DOHH2 (cell line): Measurements from ENCODE around the gene DDX60.
"Not testable (repeated sequence)": the region's sequence is repeated elsewhere in the genome, so short reads cannot be mapped to it uniquely, and the experiment has no call there.

ENCODE experiments used
- H3F3A ChIP-seq: fragments of 200-600 bp; sonication (generic), shearing (Covaris generic); 2 replicates; pipeline ENCODE4 v1.6.0; 2016; ENCODE audit warnings: antibody characterized with exemption, mild to moderate bottlenecking; ENCODE audit not compliant: control insufficient read depth, insufficient read depth
- H3K27ac ChIP-seq: fragments of 200-600 bp; sonication (generic); 2 replicates; pipeline ENCODE4 v1.5.1; 2014; ENCODE audit warnings: low read depth, mild to moderate bottlenecking, low read length, moderate library complexity
- H3K27me3 ChIP-seq: fragments of 200-600 bp; sonication (generic); 2 replicates; pipeline ENCODE4 v1.6.1; 2014; ENCODE audit warnings: mild to moderate bottlenecking, low read length, mixed read lengths; ENCODE audit not compliant: control insufficient read depth
- H3K36me3 ChIP-seq: fragments of 200-600 bp; sonication (generic); 2 replicates; pipeline ENCODE4 v1.6.1; 2014; ENCODE audit warnings: mild to moderate bottlenecking, low read length, moderate library complexity, mixed read lengths; ENCODE audit not compliant: control insufficient read depth
- H3K4me1 ChIP-seq: fragments of 200-600 bp; sonication (generic); 2 replicates; pipeline ENCODE4 v1.6.1; 2014; ENCODE audit warnings: mild to moderate bottlenecking, low read length, mixed read lengths; ENCODE audit not compliant: control insufficient read depth
- H3K4me2 ChIP-seq: fragments of 200-600 bp; sonication (generic); 2 replicates; pipeline ENCODE4 v1.6.0; 2014; ENCODE audit warnings: mild to moderate bottlenecking, low read length, moderate library complexity
- H3K4me3 ChIP-seq: fragments of 200-600 bp; sonication (generic); 2 replicates; pipeline ENCODE4 v1.5.1; 2014; ENCODE audit warnings: mild to moderate bottlenecking, low read length, mixed read lengths
- H3K79me2 ChIP-seq: fragments of 200-600 bp; sonication (generic); 2 replicates; pipeline ENCODE4 v1.6.1; 2014; ENCODE audit warnings: mild to moderate bottlenecking, low read length, mixed read lengths; ENCODE audit not compliant: control insufficient read depth
- H3K9me2 ChIP-seq: fragments of 200-600 bp; sonication (generic); replicated peaks from 2 replicates; pipeline ENCODE4 v1.6.1; 2014; ENCODE audit warnings: mild to moderate bottlenecking, low read length, mixed read lengths; ENCODE audit not compliant: control insufficient read depth
- H3K9me3 ChIP-seq: fragments of 200-600 bp; sonication (generic); 2 replicates; pipeline ENCODE4 v1.6.1; 2014; ENCODE audit warnings: antibody characterized with exemption, low read length, mixed read lengths; ENCODE audit not compliant: control insufficient read depth, insufficient read depth
- H4K20me1 ChIP-seq: fragments of 200-600 bp; sonication (generic); 2 replicates; pipeline ENCODE4 v1.6.0; 2014; ENCODE audit warnings: low read depth, mild to moderate bottlenecking, antibody characterized with exemption, low read length, moderate library complexity; ENCODE audit not compliant: control insufficient read depth, insufficient read depth
- EZH2phosphoT487 ChIP-seq: fragments of 200-600 bp; sonication (generic); IDR thresholded peaks from 2 replicates; pipeline ENCODE4 v1.6.1; 2017; ENCODE audit warnings: borderline replicate concordance, mild to moderate bottlenecking, antibody characterized with exemption, low read length, moderate library complexity, mixed read lengths
- TF ChIP-seq, protein P1 (sequence below): fragments of 200-600 bp; sonication (generic); IDR thresholded peaks from one replicate; pipeline ENCODE4 v1.5.1; 2014; ENCODE audit warnings: antibody characterized with exemption, mild to moderate bottlenecking, low read depth, low read length; ENCODE audit not compliant: poor library complexity, severe bottlenecking

DDX60 gene

DNA sequence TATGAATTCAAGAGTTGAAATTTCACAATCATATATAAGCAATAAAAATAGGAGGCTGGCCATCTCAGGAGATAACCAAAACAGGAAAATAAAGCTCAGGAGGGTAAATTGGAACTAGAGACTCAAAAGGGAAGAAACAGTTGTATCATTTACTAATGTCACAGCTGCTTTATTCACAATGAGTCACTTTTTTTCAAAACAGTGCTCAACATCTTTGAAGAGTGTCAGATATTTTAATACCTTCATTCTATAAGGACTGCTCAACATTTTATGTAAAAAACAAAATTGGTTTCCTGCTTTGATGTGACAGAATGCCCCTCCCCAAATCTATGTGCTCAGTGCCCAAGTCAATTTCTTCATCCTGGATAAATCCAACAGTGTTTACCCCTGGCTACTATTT lies 97.7 kb downstream of the DDX60 start:
- TF ChIP-seq, protein P1, sequence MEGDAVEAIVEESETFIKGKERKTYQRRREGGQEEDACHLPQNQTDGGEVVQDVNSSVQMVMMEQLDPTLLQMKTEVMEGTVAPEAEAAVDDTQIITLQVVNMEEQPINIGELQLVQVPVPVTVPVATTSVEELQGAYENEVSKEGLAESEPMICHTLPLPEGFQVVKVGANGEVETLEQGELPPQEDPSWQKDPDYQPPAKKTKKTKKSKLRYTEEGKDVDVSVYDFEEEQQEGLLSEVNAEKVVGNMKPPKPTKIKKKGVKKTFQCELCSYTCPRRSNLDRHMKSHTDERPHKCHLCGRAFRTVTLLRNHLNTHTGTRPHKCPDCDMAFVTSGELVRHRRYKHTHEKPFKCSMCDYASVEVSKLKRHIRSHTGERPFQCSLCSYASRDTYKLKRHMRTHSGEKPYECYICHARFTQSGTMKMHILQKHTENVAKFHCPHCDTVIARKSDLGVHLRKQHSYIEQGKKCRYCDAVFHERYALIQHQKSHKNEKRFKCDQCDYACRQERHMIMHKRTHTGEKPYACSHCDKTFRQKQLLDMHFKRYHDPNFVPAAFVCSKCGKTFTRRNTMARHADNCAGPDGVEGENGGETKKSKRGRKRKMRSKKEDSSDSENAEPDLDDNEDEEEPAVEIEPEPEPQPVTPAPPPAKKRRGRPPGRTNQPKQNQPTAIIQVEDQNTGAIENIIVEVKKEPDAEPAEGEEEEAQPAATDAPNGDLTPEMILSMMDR = no peak
- TF ChIP-seq EZH2phosphoT487 = no peak
- Histone ChIP-seq H3K4me1 (no peaks in the 10 kb centered on the region), H3K9me2 (no peaks in the 10 kb centered on the region), H3K4me3 (no peak overlapping the region), H3K27me3 (no peaks in the 10 kb centered on the region), H3K4me2 (no peak overlapping the region), H3K36me3 (no peaks in the 10 kb centered on the region), H3K9me3 (no peaks in the 10 kb centered on the region), H4K20me1 (no peaks in the 10 kb centered on the region), H3K27ac (no peak overlapping the region), H3K79me2 (no peaks in the 10 kb centered on the region), H3F3A (no peaks in the 10 kb centered on the region)

DNA sequence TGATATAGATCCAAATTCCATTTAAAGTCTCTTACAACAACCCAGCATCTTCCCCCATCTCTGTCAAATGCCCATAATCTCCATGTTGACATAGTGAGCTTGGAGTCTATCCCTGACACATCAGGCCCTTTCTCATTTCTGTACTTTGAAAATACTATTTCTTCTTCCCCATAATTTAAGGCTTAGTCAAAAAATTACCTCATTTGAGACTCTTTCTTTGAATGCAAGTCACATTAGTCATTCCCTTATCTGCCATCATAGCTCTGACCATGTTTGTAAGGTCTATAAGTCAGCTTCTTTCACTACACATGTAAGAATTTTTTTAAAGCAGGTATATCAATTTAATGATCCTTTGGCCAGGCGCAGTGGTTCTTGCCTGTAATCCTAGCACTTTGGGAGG lies 99.9 kb downstream of the DDX60 start:
- no peak overlapping the region for H3K27ac ChIP-seq
- H3K79me2 ChIP-seq = no peaks in the 10 kb centered on the region
- H3K4me3 ChIP-seq = no peak overlapping the region
- H3K36me3 ChIP-seq = no peaks in the 10 kb centered on the region
- no peak overlapping the region for H3K4me2 ChIP-seq
- no peaks in the 10 kb centered on the region for H4K20me1 ChIP-seq
- no peaks in the 10 kb centered on the region for H3K27me3 ChIP-seq
- H3F3A ChIP-seq = no peaks in the 10 kb centered on the region
- no peaks in the 10 kb centered on the region for H3K4me1 ChIP-seq
- no peaks in the 10 kb centered on the region for H3K9me3 ChIP-seq
- TF ChIP-seq, protein P1 = no peak
- no peak for TF ChIP-seq EZH2phosphoT487
- no peaks in the 10 kb centered on the region for H3K9me2 ChIP-seq

DNA sequence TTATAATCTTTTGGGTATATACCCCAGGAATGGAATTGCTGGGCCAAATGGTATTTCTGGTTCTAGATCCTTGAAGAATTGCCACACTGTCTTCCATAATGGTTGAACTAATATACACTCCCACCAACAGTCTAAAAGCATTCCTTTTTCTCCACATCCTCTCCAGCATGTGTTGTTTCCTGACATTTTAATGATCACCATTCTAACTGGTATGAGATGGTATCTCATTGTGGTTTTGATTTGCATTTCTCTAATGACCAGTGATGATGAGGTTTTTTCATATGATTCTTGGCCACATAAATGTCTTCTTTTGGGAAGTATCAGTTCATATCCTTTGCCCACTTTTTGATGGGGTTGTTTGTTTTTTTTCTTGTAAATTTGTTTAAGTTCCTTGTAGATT lies 105.0 kb downstream of the DDX60 start:
- not testable (repeated sequence) for H3K4me2 ChIP-seq, H3K36me3 ChIP-seq, H3K79me2 ChIP-seq, H3K9me2 ChIP-seq, H3K4me1 ChIP-seq, H3K9me3 ChIP-seq, H3K27me3 ChIP-seq, H3K27ac ChIP-seq, H3F3A ChIP-seq, H4K20me1 ChIP-seq, H3K4me3 ChIP-seq

DNA sequence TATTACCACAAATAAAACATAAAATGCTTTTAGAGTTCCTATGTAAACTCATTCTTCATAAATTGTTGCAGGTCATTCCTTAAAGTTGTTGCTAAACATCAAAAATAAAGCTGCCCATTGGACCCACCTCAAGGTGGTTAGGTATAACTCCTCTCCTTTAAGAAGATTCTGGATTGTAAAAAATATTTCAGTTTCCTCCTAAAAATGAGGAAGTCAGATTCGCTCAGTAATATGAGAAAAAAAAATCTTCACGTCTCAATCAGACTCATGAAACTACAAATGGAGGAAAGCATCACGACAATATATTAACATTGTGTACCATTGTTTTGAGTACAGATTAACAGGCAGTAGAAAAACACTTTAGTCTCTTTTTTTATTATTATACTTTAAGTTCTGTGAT lies 105.9 kb downstream of the DDX60 start:
- Histone ChIP-seq H3K27me3 (no peaks in the 10 kb centered on the region), H3F3A (no peaks in the 10 kb centered on the region), H3K4me1 (no peaks in the 10 kb centered on the region), H3K79me2 (no peaks in the 10 kb centered on the region), H3K4me3 (no peak overlapping the region), H3K36me3 (no peaks in the 10 kb centered on the region), H4K20me1 (no peaks in the 10 kb centered on the region), H3K9me2 (no peaks in the 10 kb centered on the region), H3K9me3 (no peaks in the 10 kb centered on the region), H3K27ac (no peak overlapping the region), H3K4me2 (no peak overlapping the region)
- no peak for TF ChIP-seq EZH2phosphoT487
- TF ChIP-seq, protein P1 = no peak
